GM23338 (cell line): Measurements from ENCODE around the gene PAPPA2.

Experiments used
- CREB1 ChIP-seq: fragments of 250-450 bp; sonication (Bioruptor Pico); IDR thresholded peaks from 2 replicates; pipeline ENCODE4 v1.5.0; 2020; ENCODE audit warnings: low read depth, mild to moderate bottlenecking, moderate library complexity
- CTCF ChIP-seq, 2 experiments: fragments of 200-600 bp in 1 of 2; sonication (generic) in 1 of 2; conservative IDR thresholded peaks; 2 replicates each; pipeline versions ENCODE4 v1.5.1 to v1.6.1; 2016 to 2017; ENCODE audit warnings: antibody characterized with exemption in 2 of 2, low read depth in 2 of 2, mild to moderate bottlenecking in 2 of 2, moderate library complexity in 1 of 2
- EZH2 ChIP-seq: fragments of 200-600 bp; sonication (generic); IDR thresholded peaks from one replicate; pipeline ENCODE4 v1.8.0; 2017; ENCODE audit warnings: antibody characterized with exemption, mild to moderate bottlenecking, low read depth; ENCODE audit not compliant: unreplicated experiment
- EZH2phosphoT487 ChIP-seq: fragments of 200-600 bp; sonication (generic); IDR thresholded peaks from one replicate; pipeline ENCODE4 v1.8.1; 2018; ENCODE audit warnings: antibody characterized with exemption; ENCODE audit not compliant: unreplicated experiment
- JUNB ChIP-seq: IDR thresholded peaks from one replicate; pipeline ENCODE4 v1.6.1; 2016; ENCODE audit warnings: antibody characterized with exemption; ENCODE audit not compliant: unreplicated experiment
- POLR2AphosphoS5 ChIP-seq: IDR thresholded peaks from 2 replicates; pipeline ENCODE4 v1.6.1; 2016; ENCODE audit warnings: antibody characterized with exemption, low read depth
- REST ChIP-seq: IDR thresholded peaks from one replicate; pipeline ENCODE4 v1.6.1; 2018; ENCODE audit warnings: antibody characterized with exemption; ENCODE audit not compliant: unreplicated experiment
- STAT1 ChIP-seq: IDR thresholded peaks from one replicate; pipeline ENCODE4 v1.6.1; 2016; ENCODE audit warnings: antibody characterized with exemption; ENCODE audit not compliant: unreplicated experiment
- ZNF114 ChIP-seq: fragments of 250-450 bp; sonication (Bioruptor Pico); IDR thresholded peaks from 2 replicates; pipeline ENCODE4 v1.5.0; 2020; ENCODE audit warnings: mild to moderate bottlenecking, moderate library complexity
- ZNF331 ChIP-seq: fragments of 250-450 bp; sonication (Bioruptor Pico); IDR thresholded peaks from 2 replicates; pipeline ENCODE4 v1.5.0; 2020; ENCODE audit warnings: low read depth, mild to moderate bottlenecking, moderate library complexity
- TF ChIP-seq, protein P1 (sequence below): IDR thresholded peaks from 2 replicates; pipeline ENCODE4 v1.6.1; 2016; ENCODE audit warnings: antibody characterized with exemption

GRCh38 chr1:176783309-176783708, 320.3 kb downstream of the PAPPA2 start:
- TF ChIP-seq CTCF (conservative IDR thresholded peaks at IDR 0.05; ENCODE audit: low read depth in 2 of 2): no peak
- no peak for TF ChIP-seq JUNB
- no peak for TF ChIP-seq POLR2AphosphoS5
- TF ChIP-seq EZH2phosphoT487: no peak
- no peak for TF ChIP-seq CREB1
- TF ChIP-seq ZNF114 (CRISPR knock-in tag): no peak
- TF ChIP-seq REST: no peak
- TF ChIP-seq ZNF331 (CRISPR knock-in tag): no peak
- no peak for TF ChIP-seq EZH2
- TF ChIP-seq, protein P1, sequence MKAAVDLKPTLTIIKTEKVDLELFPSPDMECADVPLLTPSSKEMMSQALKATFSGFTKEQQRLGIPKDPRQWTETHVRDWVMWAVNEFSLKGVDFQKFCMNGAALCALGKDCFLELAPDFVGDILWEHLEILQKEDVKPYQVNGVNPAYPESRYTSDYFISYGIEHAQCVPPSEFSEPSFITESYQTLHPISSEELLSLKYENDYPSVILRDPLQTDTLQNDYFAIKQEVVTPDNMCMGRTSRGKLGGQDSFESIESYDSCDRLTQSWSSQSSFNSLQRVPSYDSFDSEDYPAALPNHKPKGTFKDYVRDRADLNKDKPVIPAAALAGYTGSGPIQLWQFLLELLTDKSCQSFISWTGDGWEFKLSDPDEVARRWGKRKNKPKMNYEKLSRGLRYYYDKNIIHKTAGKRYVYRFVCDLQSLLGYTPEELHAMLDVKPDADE: no peak
- TF ChIP-seq STAT1: no peak
